Ishikawa (cell line): ENCODE measurements around the gene TNRC6A.

Experiments
- CEBPB ChIP-seq: IDR thresholded peaks from 2 replicates; pipeline ENCODE4 v1.6.1; 2012
- EGR1 ChIP-seq: IDR thresholded peaks from 2 replicates; pipeline ENCODE4 v1.6.1; 2012
- MAX ChIP-seq: IDR thresholded peaks from 2 replicates; pipeline ENCODE4 v1.6.1; 2012
- REST ChIP-seq: IDR thresholded peaks from 2 replicates; pipeline ENCODE4 v1.6.1; 2012; ENCODE audit warnings: low read depth, mild to moderate bottlenecking

DNA sequence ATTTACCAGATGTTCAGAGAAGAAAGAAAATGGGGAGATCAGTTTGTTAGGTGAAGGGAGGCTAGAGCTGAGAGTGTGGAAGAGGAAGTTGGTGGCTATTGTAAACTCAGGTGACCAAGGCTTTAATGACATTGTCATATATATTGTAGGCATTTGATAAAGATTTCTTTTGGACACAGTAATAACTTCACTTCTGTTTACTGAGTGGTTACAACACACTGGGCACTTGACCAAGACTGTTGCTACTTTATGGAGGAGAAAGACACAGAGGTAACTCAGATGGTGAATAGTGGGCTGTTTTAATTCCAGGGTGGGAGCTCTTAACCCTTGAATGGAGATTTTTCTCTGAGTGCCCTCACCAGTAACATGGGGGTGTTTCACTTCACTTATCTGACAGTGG, 46.0 kb downstream of the TNRC6A start:
- TF ChIP-seq MAX (no peak), EGR1 (no peak), REST (no peak), CEBPB (no peak)
